Inflammatory macrophage (primary cell): Measurements from ENCODE around the gene VAV3.

ENCODE experiments used
- DNase-seq, 2 donors: peaks; one replicate each; pipeline ENCODE4 v3.0.0-alpha.2; 2020 to 2022

VAV3 gene

DNA sequence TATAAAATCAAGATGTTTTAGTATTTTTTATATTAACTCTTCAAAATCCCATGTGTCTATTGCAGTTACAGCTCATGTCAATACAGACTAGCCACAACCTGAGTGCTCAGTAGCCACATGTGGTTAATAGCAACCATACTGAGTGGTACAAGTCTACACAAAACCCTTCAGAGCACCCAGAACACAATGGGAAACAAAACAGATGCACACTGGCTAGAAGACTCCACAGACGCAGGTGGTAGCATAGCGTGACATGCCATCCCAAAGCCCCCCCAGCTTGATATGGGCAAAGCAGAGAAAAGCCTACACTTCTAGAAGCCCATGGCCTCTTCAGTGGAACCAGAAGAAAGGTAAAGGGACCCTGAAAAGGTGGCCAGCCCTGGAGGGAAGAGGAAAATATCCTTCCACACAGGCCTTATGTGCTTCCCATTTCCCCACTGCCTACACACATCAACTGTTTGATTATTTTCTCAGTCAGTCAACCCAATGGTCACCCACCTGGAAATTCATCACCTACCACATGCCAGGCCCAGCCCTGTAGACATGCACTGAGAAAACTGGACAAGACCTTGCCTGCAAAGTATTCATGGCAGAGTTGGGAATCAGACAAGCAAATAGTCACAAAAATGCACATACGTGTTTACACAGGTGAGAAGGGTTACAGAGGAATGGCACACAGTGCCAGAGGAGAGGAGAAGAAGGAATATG is 175.0 kb downstream of the VAV3 start:
- DNase-seq, result no peak

- DNase-seq, result no peak
These were observed 176.5 kb downstream of the VAV3 start for GRCh38 chr1:107788206-107789202.

DNA sequence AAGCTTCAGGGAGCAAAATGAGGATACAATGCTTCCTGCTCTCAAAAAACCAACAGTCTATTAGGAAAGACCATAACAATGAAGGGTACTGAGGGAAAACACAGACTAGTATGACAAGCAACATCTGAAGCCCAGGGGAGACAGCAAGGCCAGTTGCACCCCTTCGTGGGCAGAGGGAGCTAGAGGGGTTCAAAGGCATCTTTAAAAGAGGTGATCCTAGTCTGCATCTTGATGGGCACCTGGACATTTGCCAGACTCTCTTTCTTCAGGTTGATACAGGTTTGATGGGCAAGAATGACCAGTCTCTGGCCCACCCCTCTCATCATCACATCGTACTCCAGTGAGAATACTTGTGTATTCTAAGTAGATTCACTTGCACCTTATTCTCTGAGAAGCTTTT is 177.7 kb downstream of the VAV3 start:
- DNase-seq, result no peak

- peak in 1 of 2 donors; percentile 7 for DNase-seq
These were observed 178.7 kb downstream of the VAV3 start for GRCh38 chr1:107786203-107786845.

DNA sequence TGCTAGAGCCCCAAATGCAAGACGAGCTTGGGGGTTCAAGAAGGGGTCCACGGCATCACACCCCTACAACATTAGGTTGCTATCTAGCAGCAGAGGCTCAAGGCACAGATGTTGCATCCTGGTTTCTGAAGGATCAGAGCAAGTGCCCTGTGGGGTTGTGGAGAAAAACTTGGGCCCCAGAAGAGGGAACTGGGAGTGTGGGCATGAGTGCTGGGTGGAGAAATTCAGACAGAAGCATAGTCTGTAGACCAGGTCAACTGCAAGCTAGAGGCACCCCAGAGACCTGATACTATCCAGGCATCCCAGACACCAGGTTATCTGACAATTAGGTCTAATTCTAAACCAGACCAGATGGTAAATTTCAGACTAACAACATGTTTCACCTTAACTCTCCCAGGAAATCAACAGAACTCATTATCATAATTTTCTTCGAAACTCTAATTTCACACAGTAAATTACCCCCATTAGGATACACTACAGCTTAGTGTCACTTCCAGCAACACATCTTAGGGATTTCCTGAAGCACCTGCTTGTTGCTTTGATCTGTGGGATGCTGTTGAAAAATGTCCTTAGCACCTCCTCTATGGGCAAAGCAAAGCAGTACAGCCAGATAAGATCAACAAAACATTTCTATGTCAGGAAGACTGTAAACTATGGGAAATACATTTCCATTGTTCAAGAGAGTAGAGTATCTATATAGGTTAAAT is 179.3 kb downstream of the VAV3 start:
- peak; percentile 33 to 50 for DNase-seq

DNA sequence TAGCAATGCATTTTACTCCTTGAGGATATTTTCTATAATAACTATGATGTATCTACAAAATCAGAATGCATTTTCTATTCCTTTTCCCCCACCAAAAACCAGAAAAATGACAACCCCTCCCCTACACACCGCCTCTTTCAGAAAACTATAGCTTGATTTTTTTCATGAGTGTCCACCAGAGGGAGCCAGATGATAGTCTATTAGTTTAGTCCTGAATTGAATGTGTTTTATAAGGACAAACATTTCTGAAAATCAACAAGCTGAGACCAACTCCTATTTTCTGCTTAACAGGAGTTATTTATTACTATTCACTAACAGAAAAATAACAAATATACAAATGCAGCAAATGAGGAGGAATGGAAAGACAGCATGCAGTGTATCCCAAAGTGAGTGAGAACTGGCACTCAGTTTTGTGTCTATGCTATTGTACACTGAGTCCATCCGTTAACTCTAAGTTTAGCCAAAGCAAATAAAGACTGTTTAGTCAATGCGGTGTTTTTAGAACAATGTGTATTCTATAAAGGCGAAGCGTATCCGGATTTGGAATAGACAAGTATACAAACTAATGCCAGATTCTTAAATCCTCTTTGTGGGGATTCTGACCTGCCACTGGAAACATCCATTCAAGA is 182.6 kb downstream of the VAV3 start:
- peak; percentile 60 to 72 for DNase-seq

GRCh38 chr1:107781245-107781644 is 183.7 kb downstream of the VAV3 start:
- no peak for DNase-seq

- no peak for DNase-seq
These were observed 187.3 kb downstream of the VAV3 start for GRCh38 chr1:107777664-107778047.

GRCh38 chr1:107776900-107777663 is 187.9 kb downstream of the VAV3 start:
- DNase-seq, result no peak

DNA sequence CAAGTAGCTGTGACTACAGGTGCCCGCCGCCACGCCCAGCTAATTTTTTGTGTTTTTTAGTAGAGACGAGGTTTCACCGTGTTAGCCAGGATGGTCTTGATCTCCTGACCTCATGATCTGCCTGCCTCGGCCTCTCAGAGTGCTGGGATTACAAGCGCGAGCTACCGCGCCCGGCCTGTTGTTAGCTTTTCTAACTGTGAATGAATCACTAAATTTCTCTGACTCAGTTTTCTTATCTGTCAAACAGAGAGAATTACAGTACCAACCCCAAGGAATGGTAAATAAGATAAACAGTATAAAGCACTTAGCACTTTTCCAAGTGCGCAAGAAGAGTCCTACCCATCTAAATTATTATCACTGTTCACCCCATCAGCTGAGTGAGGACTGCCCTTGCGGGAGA is 193.6 kb downstream of the VAV3 start:
- no peak for DNase-seq

DNA sequence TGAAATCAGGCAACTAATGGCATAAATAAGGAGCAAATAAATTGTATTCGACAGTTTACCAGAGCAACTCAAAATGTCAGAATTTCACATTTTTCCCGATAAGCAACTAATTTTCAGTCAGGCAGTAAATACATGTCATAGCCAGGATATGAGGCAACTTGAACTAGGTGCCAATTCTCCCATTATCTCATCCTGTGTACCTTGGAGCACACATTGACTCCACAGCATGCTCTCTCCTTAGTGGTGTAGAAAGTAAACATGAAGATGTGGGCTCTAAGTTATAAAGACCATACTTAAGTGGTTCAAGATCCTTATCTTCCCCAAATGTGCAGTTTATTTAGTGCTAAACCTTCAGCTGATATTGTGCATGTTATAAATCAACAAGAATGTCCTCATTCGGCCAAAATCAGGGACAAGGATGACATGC is 197.8 kb downstream of the VAV3 start:
- DNase-seq, result no peak

- DNase-seq, result no peak
These were observed 198.4 kb downstream of the VAV3 start for GRCh38 chr1:107766533-107766932.

DNA sequence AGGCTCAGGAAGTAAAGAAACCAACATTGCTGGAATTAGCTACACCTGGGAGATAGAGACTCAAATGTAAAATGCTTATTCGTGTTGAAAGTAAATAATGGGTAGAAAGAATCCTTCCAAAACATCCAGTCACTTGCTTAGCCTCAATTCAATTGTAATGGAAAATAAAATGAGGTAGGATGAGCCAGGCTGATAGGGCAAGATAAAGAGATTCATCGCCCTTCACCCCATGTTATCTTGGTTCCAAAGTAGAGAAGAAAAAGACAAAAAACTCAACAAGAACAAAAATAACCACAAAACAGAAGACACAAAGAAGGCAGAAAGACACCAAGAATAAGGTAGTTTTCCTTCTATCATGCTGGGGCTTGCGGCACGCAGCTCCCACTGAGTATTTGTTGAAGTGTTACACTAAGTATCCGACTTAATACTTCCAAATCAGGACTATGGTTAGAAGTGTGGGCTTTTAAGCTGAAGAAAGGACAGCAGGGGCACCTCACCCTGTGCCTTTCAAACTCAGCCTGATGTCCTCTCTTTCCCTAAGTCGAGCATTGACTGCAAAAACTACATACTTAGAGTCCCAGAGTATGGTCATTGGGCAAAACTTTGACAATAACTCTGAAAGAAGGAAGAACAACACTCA is 202.1 kb downstream of the VAV3 start:
- no peak for DNase-seq

DNA sequence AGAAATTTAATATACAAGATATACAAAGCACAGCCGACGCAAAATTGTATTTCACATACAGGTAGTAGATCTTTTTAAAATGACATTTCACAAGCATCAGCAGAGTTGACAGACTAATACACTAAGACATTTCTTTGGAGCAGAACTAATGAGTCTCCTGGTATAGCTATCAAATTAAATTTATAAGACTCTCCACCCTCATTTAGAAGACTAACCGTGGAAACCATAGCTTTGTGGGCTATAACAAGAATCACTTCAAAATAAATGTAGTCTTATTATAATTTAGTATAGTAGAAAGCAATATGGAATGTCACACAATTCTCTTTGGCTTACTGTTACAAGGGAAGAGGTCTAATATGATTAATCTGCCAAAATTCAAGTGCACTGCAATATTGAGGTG is 204.9 kb downstream of the VAV3 start:
- no peak for DNase-seq

DNA sequence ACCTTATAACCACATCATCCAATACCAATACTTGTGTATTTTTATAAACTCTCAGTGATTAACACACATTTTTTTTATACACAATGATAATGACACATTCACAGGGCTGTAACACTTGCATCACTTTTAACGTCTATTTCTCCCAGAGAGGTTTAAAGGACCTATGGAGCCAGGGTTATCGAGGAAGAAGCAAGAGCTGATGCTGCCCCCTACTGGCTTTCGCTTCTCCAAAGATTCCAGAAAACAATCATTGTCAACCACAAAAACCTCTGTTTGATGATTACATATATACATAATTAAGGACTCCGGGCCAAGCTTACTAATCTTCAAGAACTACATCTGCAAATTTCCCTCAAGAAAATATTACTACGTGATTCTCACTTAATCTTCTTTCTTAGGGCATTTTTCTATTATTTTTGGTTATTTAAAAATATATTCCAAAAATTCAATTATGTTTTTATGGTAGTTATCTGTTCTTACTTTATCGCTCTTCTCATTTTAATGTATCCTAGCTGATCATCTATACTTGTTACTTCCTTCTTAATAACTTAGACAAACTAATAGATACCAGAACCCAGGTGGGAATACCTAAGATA is 214.5 kb downstream of the VAV3 start:
- peak; percentile 59 to 69 for DNase-seq

DNA sequence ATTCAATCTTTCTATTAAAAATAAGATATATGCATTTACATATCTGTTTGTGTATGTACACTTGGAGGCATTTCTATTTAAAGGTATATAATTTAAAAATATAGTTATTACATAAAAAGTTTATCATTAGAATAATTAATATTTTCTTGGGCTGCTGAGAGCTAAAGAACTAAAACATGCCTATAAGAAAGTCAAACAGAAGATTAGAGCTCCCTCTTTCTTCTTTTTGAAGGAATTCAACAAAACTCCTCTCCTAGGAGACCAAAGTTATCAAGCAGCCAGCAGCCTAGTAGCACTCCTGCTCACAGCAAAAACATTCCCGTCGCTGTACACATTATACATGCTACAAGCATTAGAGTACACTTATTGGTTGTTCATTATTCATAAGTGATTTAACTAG is 216.4 kb downstream of the VAV3 start:
- DNase-seq, result no peak

GRCh38 chr1:107741242-107741641 is 223.7 kb downstream of the VAV3 start:
- no peak for DNase-seq

- DNase-seq, result peak; percentile 9 to 26
These were observed 224.4 kb downstream of the VAV3 start for GRCh38 chr1:107740579-107740978.

DNA sequence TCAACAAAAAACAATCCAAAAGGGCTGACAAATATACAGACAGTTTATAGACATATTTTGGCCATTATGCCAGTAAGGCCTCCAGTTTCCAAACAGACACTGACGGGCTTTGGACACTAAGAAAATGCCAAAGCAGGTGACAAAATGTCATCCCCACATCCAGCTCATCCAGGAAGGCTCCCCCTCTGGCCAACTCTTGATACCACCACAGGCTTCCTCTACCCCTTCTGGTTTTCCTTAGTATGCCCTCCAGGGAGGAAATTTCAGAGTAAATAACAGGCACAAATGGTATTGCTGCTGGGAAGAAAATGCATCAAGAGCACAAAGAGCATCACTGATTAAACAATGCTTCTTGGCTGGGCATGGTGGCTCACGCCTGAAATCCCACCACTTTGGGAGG is 225.3 kb downstream of the VAV3 start:
- no peak for DNase-seq

- peak; percentile 68 to 79 for DNase-seq
These were observed 225.8 kb downstream of the VAV3 start for GRCh38 chr1:107739201-107739600.
